ENCODE results near the gene CMBL. TPM values are rescaled to one million over a fixed set of nuclear protein-coding genes. Genes with fewer than 3 reads are reported as not detected.
"Not testable (repeated sequence)": the region's sequence is repeated elsewhere in the genome, so short reads cannot be mapped to it uniquely, and the experiment has no call there.

Gene CMBL
- total RNA-seq: 10 to 100 TPM; 23.9 to 39.5 TPM
- long read RNA-seq, transcript CMBL-201 (6 exons, 2,335 nt): major isoform, 21 of 23 reads
- long read RNA-seq, partial matches to known transcripts: 1 of 23 reads
- long read RNA-seq, other reads (novel, unspliced or antisense): 1 of 23 reads

- DNase-seq: peak; percentile 65
- intact Hi-C loops (cut with DNase I): no loop called here
- ATAC-seq: peak; percentile 86 to 89
Measured at GRCh38 chr5:10307206-10308148, at the start of gene CMBL. CMBL (minus strand) TSS chr5:10307902; CDS start chr5:10290762, 17,140 bp downstream.

DNA sequence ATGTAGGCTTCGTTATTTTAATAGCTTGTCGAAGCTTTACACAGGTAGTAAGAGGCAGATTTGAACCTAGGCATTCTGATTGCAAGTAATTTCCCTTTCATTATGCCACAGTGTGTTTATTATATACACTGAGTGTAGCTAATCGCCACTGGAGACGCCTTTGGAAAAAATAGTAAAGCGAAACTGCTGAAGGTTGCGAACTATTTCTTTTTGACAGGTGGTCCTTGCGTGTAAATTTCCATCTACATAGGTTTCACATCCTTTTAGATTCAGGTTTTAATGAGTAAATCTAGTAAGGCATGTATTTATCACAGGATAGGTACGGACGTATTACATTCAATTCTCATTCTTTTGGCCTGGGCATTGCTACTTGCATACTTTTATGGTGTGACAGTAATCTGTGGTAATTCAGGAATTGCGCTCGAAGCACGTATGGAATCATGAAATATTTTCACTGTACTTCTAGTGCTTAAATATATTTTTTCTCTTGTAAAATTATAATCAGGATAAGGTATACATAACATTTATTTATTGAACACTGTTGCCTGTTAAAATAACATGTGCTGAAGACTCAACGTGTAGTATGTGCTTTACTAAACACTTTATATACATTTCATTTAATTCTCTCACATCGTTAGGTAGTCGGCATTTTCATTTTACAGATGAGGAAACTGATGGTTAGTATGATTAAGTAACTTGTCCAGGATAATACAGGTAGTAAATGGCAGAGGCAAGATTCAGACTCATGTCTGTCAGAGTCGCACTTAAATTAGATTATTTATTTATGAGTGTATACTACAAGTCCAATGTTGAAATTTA lies 47.6 kb upstream of the CMBL start:
- no peak for DNase-seq
- intact Hi-C loops (cut with DNase I): no loop called here
- ATAC-seq: no peak

GRCh38 chr5:10354048-10354872 lies 46.6 kb upstream of the CMBL start:
- intact Hi-C loops (cut with DNase I): no loop called here
- peak; percentile 3 to 5 for ATAC-seq
- peak; percentile 38 for DNase-seq

DNA sequence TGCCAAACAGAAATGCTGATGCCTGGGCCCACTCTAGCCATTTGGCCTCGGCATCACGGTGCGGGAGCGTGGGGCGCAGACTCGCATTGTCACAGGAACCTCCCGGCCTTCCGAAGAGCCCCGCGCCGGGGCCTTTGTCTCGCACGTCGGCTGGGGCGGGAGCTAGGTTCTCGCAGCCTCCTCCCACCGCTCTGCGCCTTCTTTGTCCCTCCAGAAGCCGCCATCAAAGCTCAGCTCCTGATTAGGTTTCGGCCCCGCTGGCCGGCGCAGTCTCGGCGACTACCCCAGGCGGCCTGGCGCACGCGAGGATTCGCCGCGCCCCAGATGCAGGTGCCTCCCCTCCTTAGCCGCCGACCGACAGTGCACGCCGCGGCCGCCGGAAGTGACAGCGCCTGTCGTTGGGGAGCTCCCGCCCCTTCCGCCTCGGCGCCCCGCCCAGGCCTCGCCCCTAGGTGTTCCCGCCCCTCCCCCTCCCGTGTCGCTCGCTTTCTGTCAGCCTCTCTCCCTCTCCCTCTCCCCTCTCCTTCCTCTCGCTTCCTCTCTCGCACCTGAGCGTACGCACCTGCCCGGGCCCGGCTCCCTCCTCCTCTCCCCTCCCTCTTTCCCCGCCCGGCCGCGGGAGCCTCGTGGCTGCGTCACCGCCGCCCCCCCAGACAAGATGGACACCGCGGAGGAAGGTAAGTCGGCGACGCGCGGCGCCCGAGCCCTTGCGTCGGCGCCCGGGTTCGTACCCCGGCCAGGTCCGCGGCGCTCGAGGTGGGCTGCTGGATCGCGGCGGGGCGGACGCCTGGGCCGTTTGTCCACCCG lies 45.7 kb upstream of the CMBL start, which contains the start of gene MARCHF6:
TSS of gene MARCHF6 (plus strand) at position 455 of the 807 bp plus-strand sequence. CDS start at position 659, 204 bp downstream.
- peak; percentile 98 for ATAC-seq
- intact Hi-C loops (cut with DNase I): no loop called here
- peak; percentile 96 for DNase-seq

DNA sequence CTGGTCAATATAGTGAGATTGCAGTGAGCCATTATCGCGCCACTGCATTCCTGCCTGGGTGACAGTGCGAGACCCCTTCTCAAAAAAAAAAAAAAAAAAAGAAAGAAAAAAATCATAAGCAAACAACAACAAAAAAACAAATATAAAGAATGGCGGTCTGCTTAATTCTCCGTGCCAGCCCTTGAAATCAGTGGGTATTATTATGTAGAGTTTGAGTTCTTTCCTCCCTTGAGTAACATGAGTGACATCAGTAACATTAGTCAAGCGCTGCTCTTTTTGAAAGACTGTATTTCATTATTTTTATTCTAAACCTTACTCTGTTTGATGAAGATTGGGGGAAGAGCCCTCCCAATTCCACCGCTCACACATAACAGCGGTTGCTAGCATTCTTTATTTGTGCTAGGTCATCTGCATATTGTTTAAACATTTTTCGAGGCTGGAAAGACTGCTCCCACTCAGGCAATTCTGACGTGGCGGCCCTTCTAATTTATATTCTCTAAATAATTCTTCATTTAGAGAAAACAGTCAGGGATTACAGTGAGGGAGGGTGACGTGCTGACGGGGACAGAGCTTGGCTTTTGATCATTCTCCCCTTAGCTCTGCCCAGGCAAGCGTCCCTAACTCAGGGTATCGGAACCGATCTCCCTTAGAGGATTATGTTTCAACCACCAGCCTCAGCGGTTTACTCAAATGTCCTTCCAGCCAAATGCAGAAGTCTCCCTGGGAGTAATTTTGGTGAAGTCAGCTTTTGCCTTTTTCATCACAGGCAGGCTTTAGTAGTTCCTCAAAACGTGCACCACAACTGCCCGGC lies 44.9 kb upstream of the CMBL start:
- peak; percentile 23 to 44 for ATAC-seq
- intact Hi-C loops (cut with DNase I): no loop called here
- no peak for DNase-seq

- DNase-seq: no peak
- ATAC-seq: no peak
- intact Hi-C loops (cut with DNase I): no loop called here
Measured at GRCh38 chr5:10351919-10352318, 44.2 kb upstream of the CMBL start.

DNA sequence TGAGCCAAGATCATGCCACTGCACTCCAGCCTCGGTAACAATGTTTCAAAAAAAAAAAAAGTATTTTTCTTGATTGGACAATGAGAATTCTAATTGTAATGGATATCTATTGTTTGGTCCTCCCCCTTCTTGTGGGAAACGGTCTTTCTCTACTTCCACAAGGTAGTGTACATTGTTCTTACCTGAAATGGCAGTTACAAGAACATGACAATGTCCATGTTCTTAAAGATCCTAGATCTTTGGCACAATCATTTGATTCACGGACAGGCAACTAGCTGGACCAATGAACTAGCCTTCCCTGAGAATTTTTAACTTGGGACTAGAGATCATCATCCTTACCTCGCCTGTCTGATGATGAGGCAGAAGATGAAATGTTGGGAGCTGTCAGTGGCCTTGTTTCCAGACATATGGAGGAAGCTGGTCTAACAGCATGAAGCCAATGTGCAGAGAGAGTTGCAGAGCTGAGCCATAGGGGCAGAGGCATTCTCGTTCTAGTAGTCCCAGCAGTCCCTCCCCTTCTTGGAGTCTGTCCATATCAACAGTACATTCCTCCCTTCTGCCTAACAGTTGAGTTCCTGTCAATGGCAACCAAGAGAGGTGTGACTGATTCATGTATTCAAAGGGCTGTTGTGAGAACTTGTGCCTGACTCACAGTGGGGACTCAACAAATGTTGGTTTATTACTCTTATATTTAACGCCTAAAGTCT lies 43.6 kb upstream of the CMBL start:
- intact Hi-C loops (cut with DNase I): no loop called here

GRCh38 chr5:10348258-10348657 lies 40.6 kb upstream of the CMBL start:
- intact Hi-C loops (cut with DNase I): no loop called here
- DNase-seq (no peak), ATAC-seq (no peak)

More for the DNA sequence above, 43.6 kb upstream of the CMBL start:
- DNase-seq (no peak), ATAC-seq (peak; percentile 10 to 30)

GRCh38 chr5:10344461-10345106 lies 36.9 kb upstream of the CMBL start:
- intact Hi-C loops (cut with DNase I); DNase-seq: not testable (repeated sequence)
- ATAC-seq: peak in 1 of 2 donors; percentile 27

GRCh38 chr5:10343486-10343885 lies 35.8 kb upstream of the CMBL start:
- DNase-seq: no peak
- ATAC-seq: peak in 1 of 2 donors; percentile 35
- intact Hi-C loops (cut with DNase I): no loop called here

GRCh38 chr5:10339958-10340357 lies 32.3 kb upstream of the CMBL start:
- ATAC-seq (no peak), DNase-seq (no peak)
- intact Hi-C loops (cut with DNase I): no loop called here

- no peak for ATAC-seq
- intact Hi-C loops (cut with DNase I): no loop called here
- no peak for DNase-seq
Measured at GRCh38 chr5:10339058-10339811, 31.5 kb upstream of the CMBL start.

DNA sequence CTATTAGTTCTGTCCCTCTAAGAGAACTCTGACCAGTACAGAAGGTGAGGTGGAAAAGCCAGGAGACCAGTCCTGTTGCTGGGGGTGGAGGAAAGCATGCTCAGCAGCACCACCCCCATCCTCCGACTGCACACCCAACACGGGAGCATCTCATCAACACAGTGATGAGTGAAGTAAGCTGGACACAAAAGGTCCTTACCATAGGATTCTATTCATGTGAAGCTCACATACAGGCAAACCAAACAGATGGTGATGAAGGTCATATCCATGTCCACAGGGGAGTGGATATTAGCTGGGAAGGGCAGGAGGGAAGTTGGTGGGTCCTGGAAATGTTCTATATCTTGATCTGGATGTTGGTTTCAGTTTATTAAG lies 31.0 kb upstream of the CMBL start:
- intact Hi-C loops (cut with DNase I): no loop called here
- DNase-seq (no peak), ATAC-seq (no peak)

GRCh38 chr5:10337986-10338385 lies 30.3 kb upstream of the CMBL start:
- ATAC-seq: no peak
- no peak for DNase-seq
- intact Hi-C loops (cut with DNase I): no loop called here

GRCh38 chr5:10337107-10337506 lies 29.4 kb upstream of the CMBL start:
- no peak for DNase-seq
- intact Hi-C loops (cut with DNase I): no loop called here
- no peak for ATAC-seq
